Activated T-helper 2 cell treated with anti-CD3 and anti-CD28 coated beads, Interferon-gamma antibody, Interleukin-2, Interleukin-4, amounts not matched to agents 10 μg/mL and 5 μg/mL and 100 μg/mL, durations not matched to agents 14 hours and 24 hours and 36 hours (primary cell): Measurements from ENCODE around the gene PARM1. TPM values are rescaled to one million over a fixed set of nuclear protein-coding genes. Genes with fewer than 3 reads are reported as not detected.

ENCODE experiments used
- DNase-seq: peaks from one replicate; pipeline ENCODE4 v3.0.0; 2021; ENCODE audit warnings: low spot score
- H3K27ac Mint-ChIP-seq: one replicate; pipeline ENCODE4 v1.8.0; 2021; ENCODE audit warnings: mixed read lengths
- H3K27me3 Mint-ChIP-seq: one replicate; pipeline ENCODE4 v1.8.0; 2021; ENCODE audit warnings: low read depth, mixed read lengths
- H3K36me3 Mint-ChIP-seq: one replicate; pipeline ENCODE4 v1.8.0; 2021; ENCODE audit warnings: low read depth, mixed read lengths
- H3K4me1 Mint-ChIP-seq: one replicate; pipeline ENCODE4 v1.8.0; 2021; ENCODE audit warnings: low read depth, mixed read lengths
- H3K4me3 Mint-ChIP-seq: one replicate; pipeline ENCODE4 v1.8.0; 2021; ENCODE audit warnings: low read depth, mild to moderate bottlenecking, moderate library complexity, mixed read lengths
- H3K9me3 Mint-ChIP-seq: one replicate; pipeline ENCODE4 v1.8.0; 2021; ENCODE audit warnings: mixed read lengths
- intact Hi-C: fragments of 100-400 bp; cut with micrococcal nuclease; formaldehyde crosslinking; loops from one replicate; pipeline ENCODE4 v1.15.1; 2023
- total RNA-seq: library from RNA; stranded (reverse); gene quantifications from 2 replicates; pipeline ENCODE4 v1.2.3, GENCODE V29; 2022

Gene PARM1, protein sequence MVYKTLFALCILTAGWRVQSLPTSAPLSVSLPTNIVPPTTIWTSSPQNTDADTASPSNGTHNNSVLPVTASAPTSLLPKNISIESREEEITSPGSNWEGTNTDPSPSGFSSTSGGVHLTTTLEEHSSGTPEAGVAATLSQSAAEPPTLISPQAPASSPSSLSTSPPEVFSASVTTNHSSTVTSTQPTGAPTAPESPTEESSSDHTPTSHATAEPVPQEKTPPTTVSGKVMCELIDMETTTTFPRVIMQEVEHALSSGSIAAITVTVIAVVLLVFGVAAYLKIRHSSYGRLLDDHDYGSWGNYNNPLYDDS
- not detected in 2 replicates for total RNA-seq

GRCh38 chr4:74932832-74933561, at the start of gene PARM1:
Gene PARM1, plus strand, starts transcription at chr4:74933116. Its CDS starts 212 bp downstream, at chr4:74933328.
- Mint-ChIP-seq H3K4me3 (peak within 1 kb of the TSS; percentile 71), H3K27me3 (peaks cover 50% of the 10 kb centered on the region), H3K27ac (no peak within 1 kb of the TSS), H3K9me3 (no peaks in the 10 kb centered on the region), H3K4me1 (peaks cover 9% of the 10 kb centered on the region), H3K36me3 (no peaks in the 10 kb centered on the region)
- intact Hi-C loops, result no loop called here
- peak; percentile 12 for DNase-seq

- no peaks in the 10 kb centered on the region for H3K9me3 Mint-ChIP-seq
Measured at GRCh38 chr4:74884266-74884665, 48.6 kb upstream of the PARM1 start.

GRCh38 chr4:74886484-74886883, 46.4 kb upstream of the PARM1 start:
- DNase-seq, result no peak
- H3K9me3 Mint-ChIP-seq, result no peaks in the 10 kb centered on the region
- no peaks in the 10 kb centered on the region for H3K36me3 Mint-ChIP-seq
- intact Hi-C loops, result no loop called here
- H3K27ac Mint-ChIP-seq, result no peak overlapping the region
- H3K27me3 Mint-ChIP-seq, result no peaks in the 10 kb centered on the region
- no peak overlapping the region for H3K4me3 Mint-ChIP-seq
- no peaks in the 10 kb centered on the region for H3K4me1 Mint-ChIP-seq

More at GRCh38 chr4:74884266-74884665, 48.6 kb upstream of the PARM1 start:
- Mint-ChIP-seq H3K27ac (no peak overlapping the region), H3K4me3 (no peak overlapping the region), H3K36me3 (no peaks in the 10 kb centered on the region), H3K27me3 (no peaks in the 10 kb centered on the region), H3K4me1 (no peaks in the 10 kb centered on the region)
- intact Hi-C loops, result no loop called here
- no peak for DNase-seq

- H3K27ac Mint-ChIP-seq, result no peak overlapping the region
- no peaks in the 10 kb centered on the region for H3K4me1 Mint-ChIP-seq
- no peaks in the 10 kb centered on the region for H3K36me3 Mint-ChIP-seq
- no peak overlapping the region for H3K4me3 Mint-ChIP-seq
- intact Hi-C loops, result no loop called here
- no peak for DNase-seq
- no peaks in the 10 kb centered on the region for H3K9me3 Mint-ChIP-seq
- H3K27me3 Mint-ChIP-seq, result no peaks in the 10 kb centered on the region
Measured at GRCh38 chr4:74890341-74890740, 42.6 kb upstream of the PARM1 start.

DNA sequence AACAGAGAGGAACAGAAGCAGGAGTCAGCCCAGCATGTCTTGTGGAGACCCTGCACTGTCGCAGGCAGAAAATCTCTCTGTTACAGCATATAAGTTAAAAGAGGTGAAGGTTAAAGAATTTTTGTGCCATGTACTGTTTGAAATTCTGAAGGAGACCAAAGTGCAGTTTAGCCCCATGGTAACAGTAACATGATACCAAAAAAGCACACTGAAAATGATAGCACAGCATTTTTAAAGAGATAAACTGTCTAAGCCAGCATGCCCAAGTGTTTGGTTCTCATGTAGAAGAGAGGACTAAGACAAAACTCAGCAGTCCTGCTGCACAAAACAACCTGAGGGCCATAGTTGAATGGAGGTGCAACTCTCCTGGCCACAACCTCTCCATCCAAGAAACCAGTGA, 41.9 kb upstream of the PARM1 start:
- no peaks in the 10 kb centered on the region for H3K4me1 Mint-ChIP-seq
- no peaks in the 10 kb centered on the region for H3K9me3 Mint-ChIP-seq
- no peak for DNase-seq
- H3K4me3 Mint-ChIP-seq, result no peak overlapping the region
- intact Hi-C loops, result no loop called here
- no peak overlapping the region for H3K27ac Mint-ChIP-seq
- no peaks in the 10 kb centered on the region for H3K27me3 Mint-ChIP-seq
- no peaks in the 10 kb centered on the region for H3K36me3 Mint-ChIP-seq

DNA sequence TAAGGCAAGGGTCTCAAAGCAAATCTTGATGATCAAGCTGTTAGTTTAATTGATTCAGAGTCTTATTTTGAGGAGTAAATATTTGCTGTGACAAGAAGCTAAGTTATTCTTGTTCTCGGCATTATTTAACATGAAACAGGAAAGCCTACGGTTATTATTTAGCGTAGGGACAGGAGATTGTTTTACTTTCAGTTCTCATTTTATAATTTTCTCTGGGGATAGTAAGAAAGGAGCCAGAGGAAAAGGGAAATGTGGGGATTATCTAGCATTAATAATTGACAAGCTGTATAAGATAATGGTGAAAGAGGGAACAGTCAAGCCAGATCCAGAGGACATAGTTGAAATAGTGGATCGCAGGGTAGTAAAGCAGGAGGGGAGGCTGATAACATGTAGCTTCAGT, 39.7 kb upstream of the PARM1 start:
- no peak for DNase-seq
- H3K36me3 Mint-ChIP-seq, result no peaks in the 10 kb centered on the region
- no peaks in the 10 kb centered on the region for H3K27me3 Mint-ChIP-seq
- H3K4me3 Mint-ChIP-seq, result no peak overlapping the region
- intact Hi-C loops, result no loop called here
- H3K27ac Mint-ChIP-seq, result no peak overlapping the region
- H3K4me1 Mint-ChIP-seq, result no peaks in the 10 kb centered on the region
- H3K9me3 Mint-ChIP-seq, result no peaks in the 10 kb centered on the region

DNA sequence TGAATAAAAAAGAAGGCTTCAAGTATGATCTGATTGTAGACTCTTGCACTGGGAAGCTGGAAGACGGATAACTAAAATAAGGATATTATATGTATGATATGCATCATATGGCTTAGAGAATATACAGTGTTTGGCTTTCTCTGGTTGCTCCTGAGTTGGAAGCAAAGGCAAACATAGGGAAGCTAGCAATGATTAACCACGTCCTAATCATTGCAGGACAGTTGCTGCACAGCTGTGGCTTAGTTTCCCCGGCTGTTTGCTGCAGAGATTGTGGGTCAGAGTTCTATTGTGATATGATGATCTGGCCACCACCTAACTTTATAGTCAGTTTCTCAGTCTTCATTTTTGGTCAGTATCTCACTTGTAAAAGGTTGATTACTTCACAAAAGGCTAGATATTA, 36.3 kb upstream of the PARM1 start:
- no peak overlapping the region for H3K4me3 Mint-ChIP-seq
- no peaks in the 10 kb centered on the region for H3K27me3 Mint-ChIP-seq
- H3K4me1 Mint-ChIP-seq, result no peaks in the 10 kb centered on the region
- no peak overlapping the region for H3K27ac Mint-ChIP-seq
- H3K9me3 Mint-ChIP-seq, result no peaks in the 10 kb centered on the region
- intact Hi-C loops, result no loop called here
- no peaks in the 10 kb centered on the region for H3K36me3 Mint-ChIP-seq
- no peak for DNase-seq

DNA sequence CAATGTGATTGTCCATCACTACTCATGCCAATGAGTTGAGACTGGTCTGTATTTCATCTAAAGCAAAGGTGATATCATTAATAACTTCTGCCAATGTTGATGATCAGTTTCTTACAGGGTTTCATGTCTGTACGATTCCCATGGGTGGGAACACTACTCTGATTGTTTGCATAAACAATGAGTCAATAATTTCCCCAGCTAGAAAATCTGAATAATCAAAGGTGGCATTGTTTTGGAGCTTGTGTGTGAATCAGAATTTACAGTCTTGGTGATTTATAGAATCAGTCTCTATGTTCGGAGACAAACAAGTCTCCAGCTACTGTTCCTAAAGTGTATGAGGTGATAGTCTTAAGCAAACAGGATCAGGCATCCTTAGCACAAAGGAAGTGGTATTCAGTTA, 35.5 kb upstream of the PARM1 start:
- H3K9me3 Mint-ChIP-seq, result no peaks in the 10 kb centered on the region
- no peaks in the 10 kb centered on the region for H3K27me3 Mint-ChIP-seq
- no peak for DNase-seq
- H3K27ac Mint-ChIP-seq, result no peak overlapping the region
- intact Hi-C loops, result no loop called here
- no peaks in the 10 kb centered on the region for H3K4me1 Mint-ChIP-seq
- no peaks in the 10 kb centered on the region for H3K36me3 Mint-ChIP-seq
- no peak overlapping the region for H3K4me3 Mint-ChIP-seq

DNA sequence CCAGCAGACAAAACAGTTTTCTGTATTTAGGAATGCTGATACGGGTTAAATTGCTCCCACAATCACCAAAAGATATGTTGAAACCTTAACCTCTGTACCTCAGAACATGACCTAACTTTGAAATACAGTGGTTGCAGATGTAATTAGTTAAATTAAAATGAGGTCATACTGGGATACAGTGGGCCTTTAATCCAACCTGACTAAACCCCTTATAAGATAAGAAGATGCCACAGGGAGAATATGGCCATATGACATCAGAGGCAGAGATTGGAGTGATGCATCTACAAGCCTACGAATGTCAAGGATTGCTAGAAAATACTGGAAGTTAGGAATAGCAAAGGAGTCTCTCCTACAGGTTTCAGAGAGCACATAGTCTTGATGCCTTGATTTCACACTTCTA, 32.1 kb upstream of the PARM1 start:
- Mint-ChIP-seq H3K27ac (no peak overlapping the region), H3K4me1 (no peaks in the 10 kb centered on the region), H3K36me3 (no peaks in the 10 kb centered on the region), H3K4me3 (no peak overlapping the region), H3K9me3 (no peaks in the 10 kb centered on the region), H3K27me3 (no peaks in the 10 kb centered on the region)
- intact Hi-C loops, result loop anchor here (10.0 kb wide), 1 partner anchor 1274 kb away; no protein-coding TSS in a partner anchor
- DNase-seq, result no peak

GRCh38 chr4:74904509-74905065, 28.3 kb upstream of the PARM1 start:
- Mint-ChIP-seq H3K27ac (no peak overlapping the region), H3K4me3 (no peak overlapping the region), H3K4me1 (no peaks in the 10 kb centered on the region), H3K27me3 (no peaks in the 10 kb centered on the region), H3K9me3 (no peaks in the 10 kb centered on the region), H3K36me3 (no peaks in the 10 kb centered on the region)
- intact Hi-C loops, result loop anchor here (10.0 kb wide), 1 partner anchor 1270 kb away; no protein-coding TSS in a partner anchor
- no peak for DNase-seq

DNA sequence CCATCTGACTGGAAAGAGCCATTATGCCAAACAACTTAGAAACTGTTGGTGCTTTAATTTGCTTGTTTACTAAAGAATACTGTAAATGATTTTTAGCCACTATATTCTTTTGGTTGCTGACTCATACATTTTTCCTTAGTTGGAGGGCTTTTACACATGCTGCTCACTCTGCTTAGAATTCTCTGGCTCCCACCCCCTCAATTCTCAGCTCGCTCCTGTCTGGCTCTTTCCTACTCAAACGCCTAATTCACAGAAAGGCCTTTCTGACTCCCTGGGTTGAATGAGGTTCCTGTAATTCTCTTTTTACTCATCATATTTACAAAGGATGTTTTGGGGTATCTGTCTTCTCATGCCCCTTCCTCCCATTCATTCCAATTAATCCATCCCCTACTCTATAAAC, 26.1 kb upstream of the PARM1 start:
- no peaks in the 10 kb centered on the region for H3K36me3 Mint-ChIP-seq
- H3K27me3 Mint-ChIP-seq, result no peaks in the 10 kb centered on the region
- intact Hi-C loops, result loop anchor here (10.0 kb wide), 1 partner anchor 1268 kb away; no protein-coding TSS in a partner anchor
- DNase-seq, result no peak
- H3K4me1 Mint-ChIP-seq, result no peaks in the 10 kb centered on the region
- H3K4me3 Mint-ChIP-seq, result no peak overlapping the region
- H3K27ac Mint-ChIP-seq, result no peak overlapping the region
- H3K9me3 Mint-ChIP-seq, result no peaks in the 10 kb centered on the region

DNA sequence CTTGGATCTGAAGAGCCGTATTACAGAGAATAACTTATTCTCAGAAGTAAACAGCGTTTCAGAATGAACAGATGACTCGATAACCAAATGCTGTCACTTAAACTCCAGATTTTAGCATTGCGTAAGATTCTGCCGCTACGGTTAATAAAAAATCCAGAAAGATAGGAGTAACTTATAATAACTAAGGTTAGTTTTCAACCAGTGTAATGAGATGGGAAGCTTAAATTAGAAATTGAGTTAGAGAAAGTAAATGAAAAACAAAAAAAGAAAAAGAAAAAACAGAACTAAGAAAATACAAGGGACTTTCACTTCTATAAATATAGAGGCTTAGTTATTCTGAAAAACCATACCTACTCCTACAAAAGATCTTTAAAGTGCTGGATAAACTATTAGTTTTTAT, 13.1 kb upstream of the PARM1 start:
- no peaks in the 10 kb centered on the region for H3K9me3 Mint-ChIP-seq
- no peaks in the 10 kb centered on the region for H3K36me3 Mint-ChIP-seq
- H3K27me3 Mint-ChIP-seq, result no peaks in the 10 kb centered on the region
- no peak overlapping the region for H3K27ac Mint-ChIP-seq
- intact Hi-C loops, result no loop called here
- no peaks in the 10 kb centered on the region for H3K4me1 Mint-ChIP-seq
- no peak for DNase-seq
- H3K4me3 Mint-ChIP-seq, result no peak overlapping the region

DNA sequence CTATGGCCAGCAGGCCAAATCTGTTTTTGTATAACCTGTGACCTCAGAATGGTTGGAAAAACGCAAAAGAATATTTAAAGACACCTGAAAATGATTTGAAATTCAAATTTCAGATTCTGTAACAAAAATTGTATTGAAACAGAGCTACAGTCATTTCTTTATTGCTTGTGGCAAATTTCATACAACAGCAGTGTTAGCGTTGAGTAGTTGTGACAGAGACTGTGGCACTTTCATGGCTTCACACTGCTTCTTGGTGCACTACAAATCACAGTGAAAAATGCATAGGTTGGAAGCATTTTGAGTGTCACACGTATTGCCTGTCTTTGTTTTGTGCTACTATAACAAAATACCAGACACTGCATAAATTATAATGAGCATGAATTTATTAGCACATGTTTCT, 12.2 kb upstream of the PARM1 start:
- DNase-seq, result no peak
- Mint-ChIP-seq H3K36me3 (no peaks in the 10 kb centered on the region), H3K9me3 (no peaks in the 10 kb centered on the region), H3K4me3 (no peak overlapping the region), H3K27me3 (no peaks in the 10 kb centered on the region), H3K4me1 (no peaks in the 10 kb centered on the region), H3K27ac (no peak overlapping the region)
- intact Hi-C loops, result no loop called here
